Smooth muscle cell of the coronary artery (primary cell): ENCODE measurements around the gene RPS6KA5. TPM values are rescaled to one million over a fixed set of nuclear protein-coding genes. Genes with fewer than 3 reads are reported as not detected.

Experiments
- total RNA-seq: library from RNA; depleted of rRNA; stranded (reverse); fragments of >200 nt; gene quantifications from 2 replicates; pipeline ENCODE4 v1.2.3, GENCODE V29; 2014; ENCODE audit warnings: low replicate concordance

The RPS6KA5 gene
- 0.59 and 2.6 TPM in 2 replicates for total RNA-seq

GRCh38 chr14:91060351-91061055 lies at the start of gene RPS6KA5:
RPS6KA5 (minus strand) TSS chr14:91060641; CDS start chr14:91060434, 207 bp downstream.

DNA sequence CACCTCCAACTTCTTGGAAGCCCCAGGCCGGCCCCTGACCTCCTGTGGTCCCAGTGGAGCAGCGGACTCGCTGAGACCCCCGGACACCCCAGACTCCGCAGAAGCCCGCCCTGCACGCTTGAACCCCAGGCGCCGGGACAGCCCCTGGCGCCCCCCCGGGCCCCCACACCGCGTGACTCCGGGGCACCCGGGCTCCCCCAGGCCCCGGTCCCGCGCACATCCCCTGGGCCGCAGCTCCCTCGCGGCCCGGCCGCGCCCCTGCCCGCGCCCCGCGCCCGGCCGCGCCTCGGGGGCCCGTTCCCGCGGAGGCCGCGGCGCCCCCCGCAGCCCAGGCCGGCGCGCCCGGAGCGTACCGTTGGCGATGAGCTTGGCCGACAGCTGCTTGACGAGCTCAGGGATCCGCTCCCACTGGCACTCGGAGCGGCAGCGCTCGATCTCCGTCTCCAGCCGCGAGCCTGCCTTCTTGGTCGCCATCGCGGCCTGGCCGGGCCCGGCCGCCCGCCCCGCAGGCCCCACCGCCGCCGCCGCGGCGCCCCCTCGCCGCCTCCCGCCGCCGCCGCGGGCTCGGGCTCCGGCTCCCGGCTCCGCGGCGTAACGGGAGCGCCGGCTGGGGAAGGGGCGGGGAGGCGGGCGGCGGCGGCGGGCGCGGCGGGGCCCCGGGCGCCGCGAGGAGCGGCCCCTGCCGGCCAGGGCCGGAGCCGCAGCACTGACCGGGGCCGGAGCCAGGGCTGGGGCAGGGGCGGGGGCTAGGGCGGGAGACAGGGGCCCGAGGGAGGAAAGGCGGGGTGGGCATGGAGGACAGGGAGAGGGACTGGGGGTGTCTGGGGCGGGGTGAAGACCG lies 244.4 kb downstream of the RPS6KA5 start, which contains the start of gene TTC7B:
TSS of gene TTC7B (minus strand) at position 609 of the 841 bp plus-strand sequence. CDS start at position 474, 135 bp downstream.

Other genes starting within 250 kb of the RPS6KA5 start
- 19.5 and 26.3 TPM in 2 replicates for gene TTC7B, start 244.2 kb downstream of the RPS6KA5 start, total RNA-seq
- gene DGLUCY, start 53.4 kb upstream of the RPS6KA5 start, total RNA-seq, result 33.4 and 86.1 TPM in 2 replicates
- 7.1 and 15.6 TPM in 2 replicates for gene GPR68, start 184.1 kb upstream of the RPS6KA5 start, total RNA-seq